ENCODE measurements around the gene NEK5. TPM values are rescaled to one million over a fixed set of nuclear protein-coding genes. Genes with fewer than 3 reads are reported as not detected.

The NEK5 gene
- total RNA-seq, 6 donors from 2014 or later, result 0.23 to 30.2 (median 2.4) TPM

- Histone ChIP-seq H3K27ac (no peak overlapping the region), H3K36me3 (no peaks in the 10 kb centered on the region), H3K4me1 (peaks cover under 1 to 16% (median 10%) of the 10 kb centered on the region in 4 donors), H3K9me3 (no peaks in the 10 kb centered on the region), H3K27me3 (no peaks in the 10 kb centered on the region), H3K4me3 (no peak overlapping the region)
- DNase-seq (no peak), ATAC-seq (ENCODE audit: low FRiP score in 2 of 2) (peak in 1 of 2 donors; percentile 77)
- 39 to 57% methylated on average over 3 of the region's 3 CpGs for WGBS, 2 donors
- TF ChIP-seq POLR2A (IDR thresholded peaks at IDR 0.05), result no peak
- no peak for TF ChIP-seq EP300 (IDR thresholded peaks at IDR 0.05)
- TF ChIP-seq CTCF (IDR thresholded peaks at IDR 0.05), result peak; percentile 45 to 74 (median 66)
- TF ChIP-seq POLR2AphosphoS5 (IDR thresholded peaks at IDR 0.05), result no peak
These were observed 127.6 kb downstream of the NEK5 start for GRCh38 chr13:52001120-52001731.

GRCh38 chr13:51999921-52000320 is 129.0 kb downstream of the NEK5 start:
- no peaks in the 10 kb centered on the region for H3K27me3 ChIP-seq
- H3K27ac ChIP-seq, result no peak overlapping the region
- DNase-seq (no peak), ATAC-seq (ENCODE audit: low FRiP score in 2 of 2) (no peak)
- no peaks in the 10 kb centered on the region for H3K36me3 ChIP-seq
- TF ChIP-seq CTCF (IDR thresholded peaks at IDR 0.05), result no peak
- no peak for TF ChIP-seq EP300 (IDR thresholded peaks at IDR 0.05)
- TF ChIP-seq POLR2AphosphoS5 (IDR thresholded peaks at IDR 0.05), result no peak
- no peak for TF ChIP-seq POLR2A (IDR thresholded peaks at IDR 0.05)
- no peak overlapping the region for H3K4me3 ChIP-seq
- no peaks in the 10 kb centered on the region for H3K9me3 ChIP-seq
- H3K4me1 ChIP-seq, result peaks cover 12 to 29% (median 23%) of the 10 kb centered on the region in 4 donors
- 63 to 65% methylated on average over 1 of the region's 1 CpG for WGBS, 2 donors

GRCh38 chr13:51999510-51999911 is 129.4 kb downstream of the NEK5 start:
- Histone ChIP-seq H3K4me3 (peak overlapping the region in 1 of 4 donors; percentile 6), H3K4me1 (peaks cover 12 to 33% (median 23%) of the 10 kb centered on the region in 4 donors), H3K9me3 (no peaks in the 10 kb centered on the region), H3K36me3 (no peaks in the 10 kb centered on the region), H3K27me3 (no peaks in the 10 kb centered on the region), H3K27ac (no peak overlapping the region)
- ATAC-seq (ENCODE audit: low FRiP score in 2 of 2), result peak; percentile 16 to 44
- 44 to 64% methylated on average over 13 of the region's 13 CpGs for WGBS, 2 donors
- TF ChIP-seq POLR2A (IDR thresholded peaks at IDR 0.05) (no peak), EP300 (IDR thresholded peaks at IDR 0.05) (no peak), CTCF (IDR thresholded peaks at IDR 0.05) (no peak), POLR2AphosphoS5 (IDR thresholded peaks at IDR 0.05) (no peak)
- peak; percentile 39 to 52 for DNase-seq

- Histone ChIP-seq H3K4me1 (peaks cover 12 to 33% (median 23%) of the 10 kb centered on the region in 4 donors), H3K27ac (no peak overlapping the region), H3K27me3 (no peaks in the 10 kb centered on the region), H3K9me3 (no peaks in the 10 kb centered on the region), H3K36me3 (no peaks in the 10 kb centered on the region), H3K4me3 (no peak overlapping the region)
- ATAC-seq (ENCODE audit: low FRiP score in 2 of 2) (no peak), DNase-seq (no peak)
- no peak for TF ChIP-seq EP300 (IDR thresholded peaks at IDR 0.05)
- no peak for TF ChIP-seq POLR2AphosphoS5 (IDR thresholded peaks at IDR 0.05)
- no peak for TF ChIP-seq POLR2A (IDR thresholded peaks at IDR 0.05)
- no peak for TF ChIP-seq CTCF (IDR thresholded peaks at IDR 0.05)
- WGBS, 2 donors, result 59 to 60% methylated on average over 5 to 6 of the region's 6 CpGs
These were observed 130.0 kb downstream of the NEK5 start for GRCh38 chr13:51998723-51999509.

Data from upper lobe of left lung (tissue), 6 donors.